ENCODE results near the gene SLC5A2.

- TF ChIP-seq, protein P1, sequence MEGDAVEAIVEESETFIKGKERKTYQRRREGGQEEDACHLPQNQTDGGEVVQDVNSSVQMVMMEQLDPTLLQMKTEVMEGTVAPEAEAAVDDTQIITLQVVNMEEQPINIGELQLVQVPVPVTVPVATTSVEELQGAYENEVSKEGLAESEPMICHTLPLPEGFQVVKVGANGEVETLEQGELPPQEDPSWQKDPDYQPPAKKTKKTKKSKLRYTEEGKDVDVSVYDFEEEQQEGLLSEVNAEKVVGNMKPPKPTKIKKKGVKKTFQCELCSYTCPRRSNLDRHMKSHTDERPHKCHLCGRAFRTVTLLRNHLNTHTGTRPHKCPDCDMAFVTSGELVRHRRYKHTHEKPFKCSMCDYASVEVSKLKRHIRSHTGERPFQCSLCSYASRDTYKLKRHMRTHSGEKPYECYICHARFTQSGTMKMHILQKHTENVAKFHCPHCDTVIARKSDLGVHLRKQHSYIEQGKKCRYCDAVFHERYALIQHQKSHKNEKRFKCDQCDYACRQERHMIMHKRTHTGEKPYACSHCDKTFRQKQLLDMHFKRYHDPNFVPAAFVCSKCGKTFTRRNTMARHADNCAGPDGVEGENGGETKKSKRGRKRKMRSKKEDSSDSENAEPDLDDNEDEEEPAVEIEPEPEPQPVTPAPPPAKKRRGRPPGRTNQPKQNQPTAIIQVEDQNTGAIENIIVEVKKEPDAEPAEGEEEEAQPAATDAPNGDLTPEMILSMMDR (IDR thresholded peaks at IDR 0.05) = no peak
- no peak for TF ChIP-seq POLR2A (IDR thresholded peaks at IDR 0.05)
Observed at GRCh38 chr16:31473264-31473984, 9.5 kb upstream of the SLC5A2 start.

Data from uterus (tissue), 2 donors.